ENCODE measurements around the gene DAW1. TPM values are rescaled to one million over a fixed set of nuclear protein-coding genes. Genes with fewer than 3 reads are reported as not detected.

The DAW1 gene
- total and polyA plus RNA-seq, 4 donors = not detected

DNA sequence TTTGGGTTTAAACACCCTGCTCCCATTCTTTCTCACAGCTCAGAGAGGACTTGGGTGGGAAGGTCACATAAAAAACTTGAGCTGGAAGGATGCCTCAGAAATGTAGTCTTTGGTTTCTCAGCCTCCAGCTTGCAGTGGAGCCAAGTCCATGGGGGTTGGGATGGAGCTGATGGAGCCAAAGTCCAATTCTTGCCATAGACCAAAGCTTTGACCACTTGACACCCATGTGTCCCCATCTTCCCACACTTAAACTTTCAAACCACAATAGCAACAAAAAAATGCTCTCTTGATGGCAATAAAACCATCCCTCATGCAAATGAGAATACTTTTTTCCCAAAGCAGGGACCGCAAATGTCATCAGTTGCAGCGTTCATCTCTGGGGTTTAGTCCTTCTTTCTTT lies 14.7 kb upstream of the DAW1 start (continued):
- TF ChIP-seq, protein P1, sequence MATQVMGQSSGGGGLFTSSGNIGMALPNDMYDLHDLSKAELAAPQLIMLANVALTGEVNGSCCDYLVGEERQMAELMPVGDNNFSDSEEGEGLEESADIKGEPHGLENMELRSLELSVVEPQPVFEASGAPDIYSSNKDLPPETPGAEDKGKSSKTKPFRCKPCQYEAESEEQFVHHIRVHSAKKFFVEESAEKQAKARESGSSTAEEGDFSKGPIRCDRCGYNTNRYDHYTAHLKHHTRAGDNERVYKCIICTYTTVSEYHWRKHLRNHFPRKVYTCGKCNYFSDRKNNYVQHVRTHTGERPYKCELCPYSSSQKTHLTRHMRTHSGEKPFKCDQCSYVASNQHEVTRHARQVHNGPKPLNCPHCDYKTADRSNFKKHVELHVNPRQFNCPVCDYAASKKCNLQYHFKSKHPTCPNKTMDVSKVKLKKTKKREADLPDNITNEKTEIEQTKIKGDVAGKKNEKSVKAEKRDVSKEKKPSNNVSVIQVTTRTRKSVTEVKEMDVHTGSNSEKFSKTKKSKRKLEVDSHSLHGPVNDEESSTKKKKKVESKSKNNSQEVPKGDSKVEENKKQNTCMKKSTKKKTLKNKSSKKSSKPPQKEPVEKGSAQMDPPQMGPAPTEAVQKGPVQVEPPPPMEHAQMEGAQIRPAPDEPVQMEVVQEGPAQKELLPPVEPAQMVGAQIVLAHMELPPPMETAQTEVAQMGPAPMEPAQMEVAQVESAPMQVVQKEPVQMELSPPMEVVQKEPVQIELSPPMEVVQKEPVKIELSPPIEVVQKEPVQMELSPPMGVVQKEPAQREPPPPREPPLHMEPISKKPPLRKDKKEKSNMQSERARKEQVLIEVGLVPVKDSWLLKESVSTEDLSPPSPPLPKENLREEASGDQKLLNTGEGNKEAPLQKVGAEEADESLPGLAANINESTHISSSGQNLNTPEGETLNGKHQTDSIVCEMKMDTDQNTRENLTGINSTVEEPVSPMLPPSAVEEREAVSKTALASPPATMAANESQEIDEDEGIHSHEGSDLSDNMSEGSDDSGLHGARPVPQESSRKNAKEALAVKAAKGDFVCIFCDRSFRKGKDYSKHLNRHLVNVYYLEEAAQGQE (IDR thresholded peaks at IDR 0.05) = no peak
- TF ChIP-seq GABPA (IDR thresholded peaks at IDR 0.05 in 1 of 2, conservative IDR thresholded peaks at IDR 0.05 in 1 of 2) (no peak), EGR1 (IDR thresholded peaks at IDR 0.05; ENCODE audit: low read depth in 2 of 2) (no peak), RXRA (IDR thresholded peaks at IDR 0.05) (no peak)

GRCh38 chr2:227860221-227860641 lies 11.2 kb upstream of the DAW1 start:
- Histone ChIP-seq H3K27me3 (ENCODE audit: control insufficient read depth in 4 of 4, insufficient read depth in 4 of 4, low read length in 3 of 4) (no peaks in the 10 kb centered on the region), H3K4me1 (ENCODE audit: control insufficient read depth in 4 of 4, insufficient read depth in 4 of 4, low read length in 3 of 4) (no peaks in the 10 kb centered on the region), H3K27ac (ENCODE audit: low read depth in 1 of 2, low read length in 2 of 2) (no peak overlapping the region), H3K9me3 (ENCODE audit: control insufficient read depth in 4 of 4, low read length in 3 of 4) (no peaks in the 10 kb centered on the region), H3K36me3 (ENCODE audit: control insufficient read depth in 4 of 4, insufficient read depth in 3 of 4, low read depth in 1 of 4, low read length in 3 of 4) (no peaks in the 10 kb centered on the region), H3K4me3 (ENCODE audit: low read depth in 1 of 3, low read length in 3 of 3) (no peak overlapping the region), H3K9ac (ENCODE audit: low read depth in 1 of 2, low read length in 2 of 2) (no peak overlapping the region)
- TF ChIP-seq ZBTB33 (IDR thresholded peaks at IDR 0.05) (no peak), MAX (IDR thresholded peaks at IDR 0.05) (no peak), CTCF (IDR thresholded peaks at IDR 0.05; ENCODE audit: low read depth, low read length, missing input control) (no peak), JUND (IDR thresholded peaks at IDR 0.05) (no peak), FOXA2 (IDR thresholded peaks at IDR 0.05) (no peak), YY1 (IDR thresholded peaks at IDR 0.05) (no peak), SP1 (IDR thresholded peaks at IDR 0.05) (no peak), TAF1 (conservative IDR thresholded peaks at IDR 0.05) (no peak)
- no peak for DNase-seq (ENCODE audit: low spot score)
- WGBS = 91% methylated on average over 6 of the region's 6 CpGs

GRCh38 chr2:227861011-227861410 lies 10.4 kb upstream of the DAW1 start:
- H3K36me3 ChIP-seq (ENCODE audit: control insufficient read depth in 4 of 4, insufficient read depth in 3 of 4, low read depth in 1 of 4, low read length in 3 of 4) = no peaks in the 10 kb centered on the region
- 85% methylated on average over 2 of the region's 2 CpGs for WGBS
- TF ChIP-seq HNF4A (conservative IDR thresholded peaks at IDR 0.05) = no peak
- no peak for TF ChIP-seq CTCF (IDR thresholded peaks at IDR 0.05; ENCODE audit: low read depth, low read length, missing input control)
- TF ChIP-seq MAX (IDR thresholded peaks at IDR 0.05) = no peak
- TF ChIP-seq ATF3 (IDR thresholded peaks at IDR 0.05) = no peak
- TF ChIP-seq NR2F2 (IDR thresholded peaks at IDR 0.05) = no peak
- TF ChIP-seq RXRA (IDR thresholded peaks at IDR 0.05) = no peak
- TF ChIP-seq, protein P1 (IDR thresholded peaks at IDR 0.05) = no peak
- no peak for TF ChIP-seq YY1 (IDR thresholded peaks at IDR 0.05)
- TF ChIP-seq HNF4G (IDR thresholded peaks at IDR 0.05) = no peak
- no peak for TF ChIP-seq JUND (IDR thresholded peaks at IDR 0.05)
- TF ChIP-seq FOXA2 (IDR thresholded peaks at IDR 0.05) = no peak

More at GRCh38 chr2:227861011-227861410, 10.4 kb upstream of the DAW1 start:
- H3K9ac ChIP-seq (ENCODE audit: low read depth in 1 of 2, low read length in 2 of 2) = no peak overlapping the region
- H3K4me1 ChIP-seq (ENCODE audit: control insufficient read depth in 4 of 4, insufficient read depth in 4 of 4, low read length in 3 of 4) = no peaks in the 10 kb centered on the region
- H3K27ac ChIP-seq (ENCODE audit: low read depth in 1 of 2, low read length in 2 of 2) = no peak overlapping the region
- no peak overlapping the region for H3K4me3 ChIP-seq (ENCODE audit: low read depth in 1 of 3, low read length in 3 of 3)
- no peaks in the 10 kb centered on the region for H3K9me3 ChIP-seq (ENCODE audit: control insufficient read depth in 4 of 4, low read length in 3 of 4)
- H3K27me3 ChIP-seq (ENCODE audit: control insufficient read depth in 4 of 4, insufficient read depth in 4 of 4, low read length in 3 of 4) = no peaks in the 10 kb centered on the region
- no peak for DNase-seq (ENCODE audit: low spot score)
